NCI-H1436 treated with DMSO at 0.1 percent for 48 hours (cell line): ENCODE measurements around the gene ADNP.
"Not testable (repeated sequence)": the region's sequence is repeated elsewhere in the genome, so short reads cannot be mapped to it uniquely, and the experiment has no call there.

ENCODE experiments used
- DNase-seq: peaks from one replicate; lab custom pipeline; 2025; lab: John Stamatoyannopoulos, UW

Gene ADNP

DNA sequence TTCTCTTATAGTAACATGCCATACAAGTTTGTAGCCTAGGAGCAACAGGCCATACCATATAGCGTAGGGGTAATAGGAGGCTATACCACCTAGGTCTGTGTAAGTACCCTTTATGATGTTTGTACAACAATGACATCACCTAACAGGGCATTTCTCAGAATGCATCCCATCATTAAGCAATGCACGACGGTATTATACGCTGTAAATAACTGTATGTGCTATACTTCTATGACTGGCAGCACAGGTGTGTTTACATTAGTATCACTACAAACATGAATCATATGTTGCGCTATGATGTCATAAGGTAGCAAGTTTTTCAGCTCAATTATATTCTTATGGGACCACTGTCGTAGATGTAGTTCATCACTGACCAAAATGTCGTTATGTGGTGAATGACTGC, 31.0 kb downstream of the ADNP start:
- DNase-seq = no peak

DNA sequence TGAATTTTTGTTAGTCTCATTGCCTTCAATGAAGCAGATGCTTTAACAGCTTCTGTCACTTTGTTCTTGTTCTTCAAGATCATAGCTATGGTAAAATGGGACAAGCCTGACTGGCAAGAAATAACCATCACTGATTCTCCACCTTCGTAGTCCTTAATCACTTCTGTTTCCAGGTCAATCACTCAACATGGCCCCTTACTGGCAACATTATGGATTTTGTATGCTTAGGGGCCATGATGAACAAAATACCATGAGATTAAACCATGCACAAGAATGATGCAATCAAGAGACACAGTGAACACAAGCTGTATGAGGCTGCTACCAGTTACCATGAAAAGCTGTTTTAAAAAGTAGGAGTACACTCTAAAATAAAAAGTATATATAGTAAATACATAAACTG, 32.8 kb downstream of the ADNP start:
- DNase-seq = no peak

DNA sequence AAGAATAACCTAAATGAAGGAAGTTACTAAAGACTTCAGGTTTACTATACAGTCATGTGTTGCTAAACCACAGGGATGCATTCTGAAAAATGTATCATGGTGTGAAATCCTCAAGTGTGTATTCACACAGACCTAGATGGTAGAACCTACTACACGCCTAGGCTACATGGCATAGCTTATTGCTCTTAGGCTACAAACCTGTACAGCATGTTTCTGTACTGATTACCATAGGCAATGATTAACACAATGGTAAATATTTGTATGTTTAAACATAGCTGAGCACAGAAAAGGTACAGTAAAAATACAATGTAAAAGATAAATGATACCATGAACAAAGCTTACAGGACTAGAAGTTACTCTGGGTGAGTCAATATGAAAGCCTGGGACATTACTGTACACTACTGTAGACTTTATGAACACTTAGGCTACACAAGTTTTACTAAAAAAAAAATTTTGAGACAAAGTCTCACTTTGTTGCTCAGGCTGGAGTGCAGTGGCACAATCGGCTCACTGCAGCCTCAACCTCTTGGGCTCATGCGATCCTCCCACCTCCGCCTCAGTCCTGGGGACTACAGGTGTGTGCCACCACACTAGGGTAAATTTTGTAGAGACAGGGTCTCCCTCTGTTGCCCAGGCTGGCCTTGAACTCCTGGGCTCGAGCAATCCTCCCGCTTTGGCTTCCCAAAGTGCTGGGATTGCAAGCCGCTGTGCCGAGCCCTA, 36.0 kb downstream of the ADNP start:
- no peak for DNase-seq

DNA sequence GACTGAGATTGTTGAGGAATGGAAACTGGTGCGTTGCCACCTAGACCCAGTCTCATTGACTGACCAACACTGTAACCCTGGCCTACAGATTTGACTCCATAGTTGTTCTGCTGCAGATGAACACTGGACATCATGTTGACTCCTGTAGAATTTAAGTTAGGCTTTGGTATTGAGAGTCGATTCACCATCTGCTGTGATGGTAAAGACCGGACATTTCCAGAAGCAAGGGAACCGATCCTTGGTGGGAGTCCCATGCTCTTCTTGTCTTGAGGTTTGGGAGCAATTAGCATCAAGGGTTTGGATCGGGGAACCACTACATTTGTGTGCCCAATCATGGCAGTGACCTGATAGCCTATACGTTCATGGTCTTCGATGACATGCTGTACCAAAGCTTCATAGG, 37.6 kb downstream of the ADNP start:
- DNase-seq = no peak

DNA sequence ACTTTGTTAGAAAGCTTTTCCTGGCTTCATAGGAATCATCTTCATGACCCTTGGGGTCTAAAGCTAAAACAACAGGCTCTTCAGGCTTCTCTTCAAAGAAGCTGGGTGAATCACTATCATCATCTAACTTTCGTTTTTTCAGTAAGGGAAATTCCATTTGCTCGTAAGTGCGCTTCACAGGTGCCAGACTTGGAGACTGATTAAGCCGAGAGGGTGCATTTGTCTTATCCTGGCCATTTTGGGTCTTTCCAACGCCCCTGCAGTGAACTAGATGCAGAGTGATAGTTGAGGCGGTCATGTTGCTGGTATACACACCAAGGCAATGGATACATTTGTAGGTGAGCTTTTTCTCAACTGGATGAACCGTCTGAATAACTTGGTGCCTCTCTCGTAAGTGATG, 38.8 kb downstream of the ADNP start:
- no peak for DNase-seq

DNA sequence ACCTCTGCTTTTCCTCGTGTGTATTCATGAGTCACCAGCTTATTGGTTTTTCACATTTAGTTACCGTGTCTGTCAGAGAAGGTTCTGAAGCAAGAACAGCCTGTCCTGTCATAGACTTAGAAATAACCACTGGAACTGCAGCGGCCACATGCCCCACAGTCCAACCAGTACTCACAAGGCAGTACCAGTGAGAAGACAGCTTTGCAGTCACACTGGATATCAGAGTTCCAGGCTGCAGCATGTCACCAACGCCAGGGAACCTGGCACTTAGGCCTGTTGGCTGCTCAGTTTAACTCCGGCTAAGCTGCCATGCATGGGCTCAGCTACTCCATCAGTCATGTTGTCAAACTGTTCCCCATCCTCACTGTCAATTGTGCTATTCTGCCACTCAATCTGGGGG, 40.1 kb downstream of the ADNP start:
- no peak for DNase-seq

DNA sequence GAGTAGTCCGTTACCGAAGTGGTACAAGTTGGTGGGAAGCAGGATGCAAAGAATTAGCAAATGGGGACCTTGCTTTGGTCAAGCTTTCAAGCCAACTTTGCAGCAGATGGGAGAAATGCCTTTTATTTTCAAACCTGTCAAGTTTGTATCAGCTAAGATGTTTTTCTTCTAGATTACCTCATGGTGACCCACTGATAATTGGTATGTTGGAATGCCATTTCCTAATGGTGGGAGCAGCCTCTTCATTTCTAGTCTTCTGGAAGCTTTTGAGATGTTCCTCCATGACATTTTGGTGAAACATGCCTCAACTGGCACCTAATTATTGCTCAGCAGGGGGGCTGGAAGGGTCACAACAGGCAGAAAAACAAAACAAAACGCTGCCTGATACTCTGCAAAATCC, 43.7 kb downstream of the ADNP start:
- DNase-seq = no peak

DNA sequence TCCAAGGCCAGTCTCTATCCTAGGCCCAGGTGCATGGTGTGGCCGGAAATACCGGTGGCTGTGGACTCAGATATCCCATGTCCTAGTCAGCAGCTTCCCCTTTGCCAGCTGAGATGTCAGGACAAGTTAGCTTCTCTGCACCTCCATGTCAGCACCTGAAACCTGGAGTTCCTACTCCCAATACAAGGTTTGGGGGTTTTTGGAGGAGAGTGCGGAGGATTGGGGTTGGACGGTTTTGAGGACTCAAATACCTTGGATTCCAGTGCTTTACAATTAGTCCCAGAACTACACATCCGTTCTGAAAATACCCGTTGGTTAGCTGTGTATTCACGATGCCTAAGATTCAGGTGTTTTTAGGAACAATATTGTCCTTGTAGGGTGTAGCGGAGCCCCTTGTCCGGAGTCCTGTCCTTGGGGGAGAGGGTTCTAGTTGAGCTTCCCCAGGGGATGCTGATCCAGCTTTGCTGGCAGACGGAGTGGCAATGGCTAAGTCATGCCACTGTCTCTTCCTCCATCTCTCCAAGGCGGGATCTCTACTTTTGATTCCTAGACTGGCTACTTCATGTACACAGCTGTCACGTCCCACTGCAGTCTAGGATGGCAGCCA, 45.0 kb downstream of the ADNP start:
- no peak for DNase-seq

DNA sequence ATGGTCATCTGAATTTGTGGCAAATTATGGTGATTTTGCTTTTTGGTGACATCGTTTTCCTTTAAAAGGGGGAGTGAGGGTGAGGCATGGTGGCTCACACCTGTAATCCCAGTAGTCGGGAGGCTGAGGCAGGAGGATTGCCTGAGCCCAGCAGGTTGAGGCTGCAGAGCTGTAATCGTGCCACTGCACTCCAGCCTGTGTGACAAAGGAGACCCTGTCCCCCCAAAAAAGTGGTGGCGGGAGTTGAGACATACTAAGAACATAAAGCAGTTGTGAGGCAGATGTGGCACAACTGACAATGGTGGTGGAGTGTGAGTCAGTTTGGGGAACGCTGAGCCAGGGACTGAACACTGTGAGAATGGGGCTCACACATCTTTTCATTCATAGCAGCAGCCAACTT, 45.5 kb downstream of the ADNP start:
- DNase-seq = no peak

DNA sequence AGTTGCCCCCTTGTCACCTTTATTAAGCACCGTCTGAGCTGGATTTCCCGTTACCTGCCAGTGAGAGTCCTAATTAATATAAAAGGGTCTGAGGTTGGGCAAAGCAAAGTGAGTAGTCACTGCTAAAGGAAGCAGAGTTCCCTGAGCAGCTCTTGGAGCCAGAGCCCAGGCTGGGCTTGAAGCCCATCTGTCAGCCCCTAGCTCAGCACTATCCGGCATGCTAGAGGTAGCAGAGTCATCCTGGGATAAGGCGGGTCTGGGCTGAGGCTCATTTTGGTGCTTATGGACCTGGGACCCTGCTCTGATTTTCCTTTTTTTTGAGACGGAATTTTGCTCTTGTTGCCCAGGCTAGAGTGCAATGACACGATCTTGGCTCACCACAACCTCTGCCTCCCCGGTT, 46.2 kb downstream of the ADNP start:
- no peak for DNase-seq

DNA sequence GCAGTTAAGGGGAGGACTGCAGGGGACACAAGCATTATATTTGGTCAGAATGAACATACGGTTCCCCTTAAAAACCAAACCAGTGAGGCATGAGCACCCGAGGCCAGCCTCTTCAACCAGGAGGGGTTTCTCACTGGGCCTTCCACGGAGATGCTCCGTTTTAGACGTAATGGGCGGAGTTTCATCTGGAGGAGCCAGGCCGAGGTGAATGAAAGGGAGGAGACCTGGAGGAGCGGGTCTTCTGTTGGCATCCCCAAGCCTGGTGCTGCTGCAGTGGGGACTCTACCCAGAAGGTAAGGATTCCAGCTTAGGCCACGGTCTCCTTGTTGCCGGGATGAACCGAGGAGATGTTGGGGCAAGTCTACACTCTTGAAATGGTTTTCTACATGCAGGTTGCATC, 47.4 kb downstream of the ADNP start:
- no peak for DNase-seq

DNA sequence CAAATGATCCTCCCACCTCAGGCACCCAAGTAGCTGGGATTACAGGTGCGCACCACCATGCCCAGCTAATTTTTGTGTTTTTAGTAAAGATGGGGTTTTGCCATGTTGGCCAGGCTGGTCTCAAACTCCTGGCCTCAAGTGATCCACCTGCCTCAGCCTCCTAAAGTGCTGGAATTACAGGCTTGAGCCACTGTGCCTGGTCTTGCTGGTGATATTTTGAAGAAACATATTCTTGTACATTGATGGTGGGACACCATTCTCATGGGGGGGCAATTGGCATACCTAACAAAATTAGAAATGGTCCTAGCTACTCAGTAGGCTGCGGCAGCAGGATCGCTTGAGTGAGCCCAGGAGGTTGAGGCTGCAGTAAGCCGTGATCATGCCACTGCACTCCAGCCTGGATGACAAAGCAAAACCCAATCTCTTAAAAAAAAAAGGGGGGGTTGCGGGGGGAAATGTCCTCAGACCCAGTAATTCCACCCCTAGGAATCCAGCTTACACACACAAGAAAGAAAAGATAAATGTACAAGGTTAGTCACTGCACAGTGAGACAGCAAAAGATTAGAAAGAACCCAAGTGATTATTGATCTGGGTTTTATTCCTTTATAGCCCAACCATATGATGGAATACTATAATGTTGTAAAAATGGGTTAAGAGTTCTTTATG, 49.3 kb downstream of the ADNP start:
- not testable (repeated sequence) for DNase-seq

DNA sequence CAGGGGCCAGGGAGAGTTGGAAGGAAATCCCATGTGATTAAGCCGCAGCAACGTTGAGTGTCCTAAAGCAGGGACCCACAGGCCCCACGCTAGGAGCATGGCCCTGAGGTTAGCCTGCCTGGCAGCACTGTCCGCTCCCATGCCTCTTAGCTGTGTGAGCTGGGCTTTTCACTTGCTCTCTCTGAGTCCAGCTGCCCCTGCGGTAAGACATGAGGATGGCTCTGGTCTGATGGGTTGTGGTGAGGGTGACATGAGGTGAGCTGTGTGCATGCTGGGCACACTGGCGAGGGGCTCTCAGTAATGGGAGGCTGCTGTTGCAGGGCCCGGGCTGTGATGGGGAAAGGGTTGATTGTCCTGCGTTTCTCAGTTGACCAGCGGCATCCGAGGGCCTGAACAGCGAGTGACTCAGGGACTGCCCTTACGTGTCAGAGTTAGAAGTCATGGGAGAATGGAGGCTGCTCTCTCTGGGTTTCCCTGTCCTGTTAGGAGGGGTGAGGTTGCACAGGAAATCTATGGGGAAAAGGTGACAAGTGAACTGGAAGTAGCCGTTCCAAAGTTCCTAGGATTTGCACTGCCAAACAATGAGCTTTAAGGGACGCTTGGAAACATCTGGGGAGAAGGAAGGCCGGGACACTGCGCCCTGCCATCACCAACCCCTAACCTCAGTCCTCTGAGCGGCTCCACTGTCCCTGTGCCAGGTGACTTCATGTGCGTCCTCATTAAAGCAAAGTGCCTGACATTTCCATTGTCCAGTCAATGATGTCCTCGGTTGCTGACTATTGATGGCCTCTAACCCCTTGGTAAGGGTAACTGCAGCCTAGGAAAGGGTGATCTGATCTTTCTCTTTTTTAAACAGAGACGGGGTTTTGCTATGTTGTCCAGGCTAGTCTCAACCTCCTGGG, 51.3 kb downstream of the ADNP start:
- no peak for DNase-seq

DNA sequence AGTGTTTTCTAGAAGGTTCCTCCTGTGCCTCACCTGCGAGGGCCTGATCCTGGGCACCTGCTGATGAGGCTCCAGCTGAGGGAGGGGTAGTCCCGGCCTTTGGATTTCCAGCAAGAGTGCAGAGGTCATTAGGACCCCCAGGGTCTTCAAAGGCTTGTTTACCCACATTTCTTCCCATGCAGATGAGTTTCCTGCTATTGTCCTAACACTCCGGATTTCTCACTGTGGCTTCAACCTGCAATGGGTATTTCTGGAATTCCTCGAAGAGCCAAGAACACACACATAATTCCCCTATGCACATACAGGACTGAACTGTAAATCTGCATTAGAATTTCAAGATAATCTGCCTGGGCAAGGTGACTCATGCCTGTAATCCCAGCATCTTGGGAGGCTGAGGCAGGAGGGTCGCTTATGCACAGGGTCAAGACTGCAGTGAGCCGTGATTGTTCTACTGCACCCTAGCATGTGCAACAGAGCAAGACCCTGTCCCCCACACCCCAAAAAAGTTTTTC, 53.9 kb downstream of the ADNP start:
- DNase-seq = no peak

DNA sequence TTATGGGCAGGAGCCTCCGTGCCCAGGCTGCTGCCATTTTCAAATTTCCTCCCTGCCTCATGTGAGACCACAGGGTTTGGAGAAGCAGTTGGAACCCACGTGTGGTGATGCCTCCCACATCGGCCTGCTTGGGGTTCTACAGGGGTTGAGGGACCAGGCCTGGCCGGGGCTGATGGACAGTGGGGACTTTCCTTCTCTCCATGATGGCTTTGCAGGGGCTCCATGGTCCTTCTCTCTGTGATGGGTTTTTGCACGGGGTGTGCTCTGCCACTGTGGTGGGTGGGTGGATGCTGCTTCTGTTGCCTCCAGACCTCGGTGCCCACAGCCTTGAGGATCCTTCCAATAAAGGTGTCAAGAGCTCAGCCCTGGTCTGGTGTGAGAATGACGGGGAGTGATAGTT, 54.4 kb downstream of the ADNP start:
- DNase-seq = no peak

DNA sequence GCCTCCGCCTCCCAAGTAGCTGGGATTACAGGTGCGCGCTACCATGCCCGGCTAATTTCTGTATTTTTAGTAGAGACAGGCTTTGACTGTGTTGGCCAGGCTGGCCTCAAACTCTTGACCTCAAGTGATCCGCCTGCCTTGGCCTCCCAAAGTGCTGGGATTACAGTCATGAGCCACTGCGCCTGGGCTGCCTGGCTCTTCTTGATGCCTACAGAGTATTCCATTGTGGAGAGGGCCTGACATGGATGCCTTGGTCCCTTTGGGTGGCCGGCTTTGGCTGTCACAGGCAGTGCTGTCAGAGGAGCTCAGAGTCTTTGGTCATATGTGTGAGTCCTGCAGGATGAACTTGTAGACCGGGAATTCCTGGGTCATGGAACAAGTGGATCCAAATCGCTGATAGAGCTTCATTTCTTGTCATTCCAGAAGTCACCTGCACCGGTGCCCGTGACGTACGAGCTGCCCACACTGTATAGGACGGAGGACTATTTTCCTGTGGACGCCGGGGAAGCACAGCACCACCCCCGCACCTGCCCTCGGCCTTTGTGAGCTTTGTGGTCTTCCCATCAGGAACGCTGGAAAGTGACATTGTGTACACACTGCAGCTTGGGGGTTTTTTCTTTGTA, 55.1 kb downstream of the ADNP start:
- no peak for DNase-seq

DNA sequence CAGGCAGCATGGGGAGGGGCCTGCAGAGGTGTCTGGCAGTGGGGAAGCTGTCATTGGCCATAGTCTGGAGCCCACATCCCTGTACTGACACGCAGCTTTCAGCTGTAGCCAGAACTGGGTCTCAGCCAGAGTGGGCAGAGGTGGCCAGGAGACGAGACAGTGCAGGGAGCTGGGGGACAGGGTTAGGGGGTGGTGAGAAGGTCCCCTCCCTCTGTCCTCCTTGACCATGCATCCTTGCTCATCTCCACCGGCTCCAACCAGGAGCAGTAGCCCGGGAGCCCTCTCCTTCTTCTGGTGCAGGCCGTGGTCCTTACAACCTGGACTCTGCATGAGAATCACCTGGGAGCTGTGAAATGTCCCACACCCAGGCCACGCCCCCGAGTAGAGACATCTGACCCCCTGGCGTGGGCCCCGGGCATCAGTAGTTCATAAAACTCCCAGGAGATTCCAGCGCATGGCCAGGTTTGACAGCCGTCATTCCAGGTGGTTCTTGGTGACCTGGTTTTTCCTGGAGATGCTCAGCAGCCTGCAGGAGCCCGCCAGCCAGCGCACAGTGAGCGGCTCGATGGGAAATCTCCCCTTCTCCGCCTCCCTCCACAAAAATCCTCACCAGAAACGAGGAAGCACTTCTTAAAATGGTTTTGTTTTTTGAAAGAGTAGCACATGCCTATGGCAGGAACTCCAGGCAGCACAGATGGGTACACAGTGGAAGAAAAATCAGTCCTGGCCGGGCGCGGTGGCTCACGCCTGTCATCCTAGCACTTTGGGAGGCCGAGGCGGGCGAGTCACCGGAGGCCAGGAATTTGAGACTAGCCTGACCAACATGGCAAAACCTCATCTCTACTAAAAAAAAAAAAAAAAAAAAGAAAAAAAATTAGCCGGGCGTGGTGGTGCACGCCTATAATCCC, 56.2 kb downstream of the ADNP start:
- no peak for DNase-seq

DNA sequence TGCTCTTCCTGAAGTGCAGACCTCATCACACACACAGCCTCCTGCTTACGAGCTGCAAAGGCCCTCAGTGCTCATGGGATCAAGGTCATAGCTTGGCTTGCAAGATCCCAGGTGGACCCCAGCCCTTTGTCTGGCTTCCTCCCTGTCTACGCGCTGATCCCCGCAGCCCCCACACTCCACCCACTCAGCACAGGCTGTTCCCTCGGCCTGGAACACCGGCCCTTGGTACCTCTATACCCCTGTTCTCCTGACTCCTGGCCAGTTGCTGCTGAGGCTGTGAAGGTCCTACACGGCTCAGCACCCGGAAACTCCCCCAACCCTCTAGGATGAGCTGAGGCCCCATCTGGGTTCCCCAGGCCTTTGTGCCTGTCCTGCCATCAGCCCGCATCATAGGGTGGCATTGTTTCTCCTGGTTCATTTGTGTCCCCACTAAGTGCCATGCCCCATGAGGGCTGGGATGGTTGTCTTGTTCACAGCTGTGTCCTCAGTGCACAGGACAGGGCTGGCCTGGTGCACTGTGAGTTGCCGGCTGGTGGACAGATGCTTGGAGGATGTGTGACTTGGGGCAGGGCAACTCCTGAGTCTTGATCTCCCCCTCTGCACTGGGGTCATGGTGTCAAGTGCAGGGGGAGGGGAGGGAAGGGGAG, 57.0 kb downstream of the ADNP start:
- no peak for DNase-seq

DNA sequence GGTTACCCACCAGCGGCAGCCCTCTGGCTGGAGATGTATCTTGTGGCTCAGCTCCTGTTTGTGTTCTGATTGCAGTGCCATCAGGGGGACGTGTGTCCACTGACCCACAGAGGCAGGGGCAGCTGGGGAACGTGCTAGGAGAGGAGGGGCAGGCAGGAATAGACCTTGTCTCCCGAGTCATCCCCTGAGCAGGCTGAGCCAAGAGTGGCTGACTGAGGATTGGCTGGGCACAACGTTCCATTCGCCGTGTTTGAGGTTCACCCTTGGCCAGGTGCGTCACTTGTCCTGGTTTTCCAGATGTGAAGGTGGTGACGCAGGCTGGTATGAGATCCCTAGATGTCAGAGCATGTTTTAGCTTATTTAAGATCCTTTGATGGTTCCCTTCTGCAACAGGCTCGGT, 57.7 kb downstream of the ADNP start:
- no peak for DNase-seq
